Gastrocnemius medialis (tissue), 4 donors: ENCODE data around the gene HOATZ.

Source experiments
- CTCF ChIP-seq, 5 experiments: fragments of 450-650 bp in 3 of 5; fragments of 200-600 bp in 2 of 5; sonication (generic) in 2 of 5; IDR thresholded peaks in 4 of 5; conservative IDR thresholded peaks in 1 of 5; 1 replicate in 4 of 5; 2 replicates in 1 of 5; pipeline ENCODE4 v1.5.1; 2016 to 2019; ENCODE audit warnings: antibody characterized with exemption in 5 of 5, mild to moderate bottlenecking in 3 of 5, moderate library complexity in 3 of 5
- POLR2A ChIP-seq, 2 donors: fragments of 450-650 bp; IDR thresholded peaks; one replicate each; pipeline ENCODE4 v1.6.1; 2017; ENCODE audit warnings: antibody characterized with exemption in 2 of 2, mild to moderate bottlenecking in 2 of 2, moderate library complexity in 2 of 2

GRCh38 chr11:111502611-111503010 is 12.0 kb upstream of the HOATZ start:
- TF ChIP-seq CTCF (IDR thresholded peaks at IDR 0.05 in 4 of 5, conservative IDR thresholded peaks at IDR 0.05 in 1 of 5), result no peak
- no peak for TF ChIP-seq POLR2A (IDR thresholded peaks at IDR 0.05)
